GM19324 (cell line): ENCODE results near the gene CD28.

Experiments used
- ATAC-seq: cut with Tn5 transposase; IDR thresholded peaks from one replicate; pipeline ENCODE4 v1.9.1; 2021; ENCODE audit warnings: mild to moderate bottlenecking, moderate library complexity; ENCODE audit not compliant: unreplicated experiment, low FRiP score

CD28 gene

DNA sequence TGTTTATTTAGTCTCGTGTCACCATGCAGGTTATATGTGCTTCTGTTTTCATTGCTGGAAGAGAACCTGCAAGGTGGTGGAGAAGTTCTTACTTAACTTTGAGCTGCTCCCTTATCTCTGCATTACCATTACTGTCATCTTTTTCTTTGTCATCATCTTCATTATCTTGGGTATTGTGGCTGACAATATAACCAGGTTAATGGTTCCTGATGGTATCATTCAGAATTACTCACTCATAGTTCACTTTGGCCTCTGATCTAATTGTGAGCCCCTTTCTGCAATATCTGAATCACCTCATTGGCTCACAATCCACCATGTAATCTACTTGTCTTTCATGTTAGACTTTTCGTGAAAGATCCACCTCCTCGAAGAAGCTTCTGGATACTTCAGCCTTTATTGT is 5.0 kb downstream of the CD28 start:
- no peak for ATAC-seq

DNA sequence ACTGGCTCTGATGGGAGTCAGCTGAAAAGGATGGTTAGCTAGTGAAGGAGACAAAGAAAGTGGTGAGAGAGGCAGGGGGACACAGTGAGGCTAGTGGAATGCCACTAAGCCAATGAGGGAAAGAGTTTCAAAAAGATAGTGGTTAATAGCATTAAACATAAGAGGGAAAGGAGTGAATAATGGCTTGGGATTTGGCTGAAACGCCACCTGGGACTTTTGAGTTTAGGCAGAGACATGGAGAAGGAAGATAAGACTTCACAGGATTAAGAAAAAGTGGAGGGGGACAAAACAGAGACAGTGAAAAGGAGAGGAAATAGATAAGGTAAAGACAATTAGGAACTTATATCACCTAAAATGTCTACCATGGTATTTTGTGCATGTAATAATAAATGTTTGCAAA is 6.9 kb downstream of the CD28 start:
- ATAC-seq = no peak

DNA sequence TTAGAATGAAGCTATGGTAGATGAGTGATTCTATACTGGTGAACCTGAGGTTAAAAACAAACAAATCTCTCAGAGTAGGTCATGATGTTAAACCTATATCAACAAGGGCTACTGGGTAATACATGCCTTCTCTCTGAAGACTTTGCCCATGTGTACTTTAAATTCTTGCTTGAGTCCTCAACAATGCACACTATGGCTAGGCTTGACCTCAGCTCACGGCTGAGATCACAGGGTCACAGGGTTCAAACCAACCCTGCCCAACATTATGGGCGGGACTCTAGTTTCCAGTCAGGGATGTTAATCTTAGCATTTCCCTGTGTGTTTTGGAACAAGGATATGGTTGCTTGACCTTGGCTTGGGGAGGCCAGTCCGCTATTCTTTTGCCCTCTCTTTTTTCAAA is 7.7 kb downstream of the CD28 start:
- no peak for ATAC-seq

DNA sequence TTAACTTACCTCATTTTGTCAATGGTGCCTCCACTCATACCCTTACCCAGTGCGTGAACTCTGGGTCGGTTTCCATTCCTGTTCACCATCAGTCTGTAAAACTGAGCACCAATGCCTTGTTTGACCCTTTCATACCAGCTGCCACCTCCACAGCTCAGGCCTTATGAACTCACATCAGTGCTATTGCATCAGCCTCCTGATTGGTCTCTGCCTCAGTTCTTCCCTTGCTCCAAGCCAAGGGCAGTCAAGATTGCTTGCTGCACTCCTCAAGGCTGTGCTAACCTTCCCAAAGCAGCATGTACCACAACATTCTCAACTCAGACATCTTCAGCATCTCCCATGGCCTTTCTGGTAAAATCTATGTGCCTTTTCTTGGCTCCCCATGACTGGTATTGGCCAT is 9.3 kb downstream of the CD28 start:
- no peak for ATAC-seq

- ATAC-seq = peak; percentile 82
These were observed 11.6 kb downstream of the CD28 start for GRCh38 chr2:203718087-203718486.

DNA sequence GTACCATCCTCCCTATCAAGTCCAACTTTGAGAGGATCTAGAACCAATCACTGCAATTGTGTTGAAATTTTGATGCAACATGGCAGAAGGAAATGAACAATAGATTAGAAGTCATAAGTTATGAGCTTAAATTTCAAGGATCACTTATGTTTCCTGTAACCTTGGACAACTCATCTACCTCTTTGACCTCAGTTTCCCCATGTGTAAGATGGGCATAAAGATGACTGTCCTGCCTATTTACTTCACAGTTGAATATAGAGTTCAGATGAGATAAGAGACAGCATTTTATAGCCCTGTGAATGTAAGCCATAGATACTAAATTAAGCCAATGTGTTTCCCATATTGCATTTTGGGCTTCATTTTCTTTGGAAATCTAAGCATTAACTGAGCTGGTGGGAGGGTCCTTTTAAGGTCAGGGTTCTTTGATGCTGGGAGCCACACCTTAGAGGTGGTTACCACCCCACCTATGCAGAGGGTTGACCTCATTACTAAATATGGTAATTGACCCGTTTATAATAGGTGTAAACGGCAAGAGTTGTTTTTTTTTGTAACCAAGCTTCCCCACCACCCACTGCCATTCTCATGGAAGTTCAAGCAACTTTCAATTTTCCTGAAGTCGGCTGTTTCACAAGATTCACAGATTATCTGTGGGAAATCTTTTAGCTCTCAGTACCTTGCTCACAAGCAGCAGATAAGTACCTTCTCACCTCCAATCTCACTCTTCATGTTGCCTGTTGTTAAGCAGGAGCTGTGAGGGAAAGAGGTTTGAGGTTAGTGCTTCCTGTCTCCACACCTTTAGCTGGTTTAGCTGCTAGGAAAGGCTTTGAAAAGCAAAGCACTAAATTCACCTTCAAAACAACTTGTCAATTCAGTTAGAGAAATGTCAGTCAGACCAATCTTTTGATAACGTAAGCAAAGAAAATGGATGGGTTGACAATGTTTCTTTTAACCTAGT is 13.3 kb downstream of the CD28 start:
- no peak for ATAC-seq

GRCh38 chr2:203720915-203721672 is 14.7 kb downstream of the CD28 start:
- ATAC-seq = no peak

DNA sequence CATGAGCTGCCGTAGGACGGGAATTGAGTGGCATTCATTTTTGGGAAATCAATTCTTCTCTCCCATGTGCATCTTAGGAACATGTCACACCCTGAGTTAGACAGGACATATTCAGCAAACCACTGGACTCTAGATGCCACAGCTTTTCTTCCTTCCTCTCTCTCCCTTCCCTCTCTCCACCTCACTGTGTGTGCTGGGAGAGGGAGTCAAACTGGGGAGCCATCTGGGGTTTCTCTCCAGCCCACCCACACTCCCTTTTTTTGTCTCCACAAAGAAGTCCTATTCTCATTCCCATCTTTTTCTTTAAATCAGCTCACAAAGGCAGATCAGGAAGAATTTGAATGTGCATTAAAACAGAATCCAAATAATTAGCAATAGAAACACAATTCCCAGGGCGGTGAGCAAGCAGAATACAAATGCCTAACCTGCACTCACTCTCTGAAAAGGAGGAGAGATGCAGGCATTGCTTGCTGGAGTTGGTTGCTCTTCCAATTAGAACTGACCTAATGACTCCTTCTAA is 15.4 kb downstream of the CD28 start:
- ATAC-seq = no peak

- no peak for ATAC-seq
These were observed 16.0 kb downstream of the CD28 start for GRCh38 chr2:203722411-203722810.

GRCh38 chr2:203728321-203728720 is 21.9 kb downstream of the CD28 start:
- no peak for ATAC-seq

GRCh38 chr2:203730076-203730729 is 23.8 kb downstream of the CD28 start:
- ATAC-seq = no peak

GRCh38 chr2:203730883-203731282 is 24.4 kb downstream of the CD28 start:
- ATAC-seq = no peak

DNA sequence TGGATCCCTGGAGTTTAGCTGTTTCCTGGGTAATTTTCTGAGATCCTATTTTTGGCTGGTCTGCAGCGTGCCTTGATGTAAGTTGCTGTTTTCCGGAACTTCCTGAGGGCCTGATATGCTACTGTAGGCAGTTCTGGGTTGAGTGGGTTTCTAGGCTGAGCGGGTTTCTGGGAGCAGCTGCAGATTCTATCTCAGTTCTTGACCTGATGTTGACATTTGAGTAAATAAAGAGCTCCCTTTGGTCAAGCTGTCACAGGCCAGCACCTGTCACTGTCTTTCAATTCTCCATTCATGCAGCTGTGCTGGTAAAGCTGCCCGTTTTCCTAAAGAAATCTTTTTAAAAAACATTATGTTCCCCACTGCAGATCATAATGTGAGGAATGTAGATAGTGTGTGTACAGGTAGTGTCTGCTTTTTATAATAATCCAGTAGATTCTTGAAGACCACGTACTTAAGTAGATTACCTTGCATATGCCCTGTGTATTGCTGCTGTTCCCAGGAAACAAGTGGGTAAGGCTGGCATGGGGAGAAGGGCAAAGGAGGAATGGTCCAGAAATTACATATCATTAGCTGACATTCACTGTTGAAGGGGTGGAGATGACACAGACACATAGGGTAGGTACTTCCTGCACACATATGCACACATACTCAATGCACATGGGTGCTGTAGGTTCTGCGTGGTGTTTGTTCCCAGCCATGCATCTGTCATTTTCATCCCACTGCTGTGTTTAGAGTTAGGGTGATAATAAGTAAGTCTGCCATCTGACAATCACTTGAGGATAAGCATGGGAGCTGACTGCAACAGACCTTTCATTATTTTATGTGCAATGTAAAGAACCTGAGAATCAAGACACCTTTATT is 25.9 kb downstream of the CD28 start:
- ATAC-seq = no peak

DNA sequence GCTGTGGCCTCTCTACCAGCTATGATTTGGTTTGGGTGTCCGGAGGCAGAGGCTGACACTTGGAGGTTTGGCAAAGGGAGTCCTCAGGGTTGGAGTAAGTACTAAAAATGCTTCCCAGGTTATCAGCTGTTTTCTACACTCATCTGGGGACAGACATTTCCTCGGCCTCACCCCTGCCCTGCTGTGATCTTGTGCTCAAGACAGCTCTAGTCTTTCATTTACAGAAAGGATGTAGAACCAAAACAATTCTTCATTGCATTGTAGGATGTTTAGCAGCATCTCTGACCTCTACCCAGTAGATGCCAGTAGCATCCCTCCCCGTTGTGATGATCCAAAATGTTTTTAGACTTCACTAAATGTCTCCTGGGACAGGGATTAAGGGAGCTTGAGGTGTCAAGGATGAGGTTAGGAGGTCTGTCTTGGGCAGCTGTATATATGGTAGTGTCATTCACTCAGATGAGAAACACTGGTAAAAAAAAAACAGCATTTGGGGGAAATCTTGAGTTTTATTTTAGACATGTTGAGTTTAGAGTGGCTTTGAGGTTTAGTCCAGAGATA is 26.6 kb downstream of the CD28 start:
- no peak for ATAC-seq

- ATAC-seq = no peak
These were observed 27.2 kb downstream of the CD28 start for GRCh38 chr2:203733684-203734083.

DNA sequence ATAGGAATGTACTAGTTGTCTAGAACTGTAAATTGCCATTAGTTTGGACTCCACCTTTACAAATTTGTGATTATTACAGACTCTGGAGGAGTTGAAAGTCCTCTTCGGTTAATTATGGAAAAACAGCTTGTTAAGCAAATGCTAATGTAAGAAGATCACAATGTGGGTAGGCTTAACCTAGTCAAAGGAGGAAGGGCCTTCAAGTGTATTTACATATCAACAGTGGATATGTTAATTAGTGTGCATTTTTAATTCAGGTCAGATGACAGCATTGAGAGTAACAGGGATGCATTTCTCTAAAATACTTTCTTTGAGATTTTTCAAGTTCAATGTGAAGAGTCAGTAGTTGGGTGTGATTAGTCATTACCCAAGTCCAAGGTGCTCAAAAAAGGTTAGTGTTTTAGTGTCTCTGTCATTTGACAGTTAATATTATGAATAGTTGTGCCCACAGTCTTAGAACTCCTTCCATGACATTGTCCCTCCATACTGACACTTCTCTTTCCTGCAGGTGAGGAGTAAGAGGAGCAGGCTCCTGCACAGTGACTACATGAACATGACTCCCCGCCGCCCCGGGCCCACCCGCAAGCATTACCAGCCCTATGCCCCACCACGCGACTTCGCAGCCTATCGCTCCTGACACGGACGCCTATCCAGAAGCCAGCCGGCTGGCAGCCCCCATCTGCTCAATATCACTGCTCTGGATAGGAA is 28.0 kb downstream of the CD28 start:
- ATAC-seq = no peak

DNA sequence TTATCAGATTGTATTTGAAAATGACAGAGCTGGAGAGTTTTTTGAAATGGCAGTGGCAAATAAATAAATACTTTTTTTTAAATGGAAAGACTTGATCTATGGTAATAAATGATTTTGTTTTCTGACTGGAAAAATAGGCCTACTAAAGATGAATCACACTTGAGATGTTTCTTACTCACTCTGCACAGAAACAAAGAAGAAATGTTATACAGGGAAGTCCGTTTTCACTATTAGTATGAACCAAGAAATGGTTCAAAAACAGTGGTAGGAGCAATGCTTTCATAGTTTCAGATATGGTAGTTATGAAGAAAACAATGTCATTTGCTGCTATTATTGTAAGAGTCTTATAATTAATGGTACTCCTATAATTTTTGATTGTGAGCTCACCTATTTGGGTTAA is 30.9 kb downstream of the CD28 start:
- ATAC-seq = no peak

DNA sequence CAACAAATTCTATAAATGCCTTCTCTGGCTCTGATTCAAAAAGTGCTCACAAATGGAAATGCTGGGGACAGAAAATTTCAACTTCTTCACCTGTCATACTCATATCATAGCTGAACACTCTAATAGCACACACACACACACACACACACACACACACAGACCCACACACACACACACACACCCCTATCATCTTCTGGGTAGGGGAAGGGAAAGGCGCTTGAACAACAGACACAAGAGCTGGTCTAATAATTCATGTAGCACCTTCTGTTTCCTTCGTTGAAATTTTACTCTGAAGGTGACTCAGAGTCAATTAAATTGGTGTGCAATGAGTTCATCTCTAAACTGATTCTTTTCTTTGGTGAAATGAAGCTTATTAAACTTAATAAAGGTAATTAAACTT is 32.9 kb downstream of the CD28 start:
- ATAC-seq = no peak

DNA sequence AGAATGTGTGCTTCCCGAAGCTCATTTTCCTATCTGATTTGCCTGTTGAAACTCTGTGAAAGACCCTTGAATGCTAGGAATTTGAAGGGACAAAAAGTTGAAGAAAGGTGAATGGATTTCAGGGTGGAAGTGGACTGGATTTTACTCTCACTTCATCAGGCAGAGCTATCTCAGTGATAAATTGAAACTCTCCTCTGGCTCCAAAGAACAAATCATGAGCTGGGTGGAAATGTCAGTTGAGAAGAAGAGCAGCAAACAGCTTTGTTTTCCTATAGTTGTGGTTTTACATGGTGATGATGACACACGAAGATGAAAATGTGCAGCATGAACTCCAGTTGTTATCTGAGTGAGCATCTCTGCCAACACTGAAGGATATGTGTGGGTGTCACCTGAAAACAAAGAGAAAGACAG is 34.4 kb downstream of the CD28 start:
- no peak for ATAC-seq
